Calu3 (cell line): ENCODE measurements around the gene KDSR. TPM values are rescaled to one million over a fixed set of nuclear protein-coding genes. Genes with fewer than 3 reads are reported as not detected.
A peak's percentile ranks its signal among the peaks of the same experiment; 100 is the strongest.

Source experiments
- BruUV-seq: library from RNA; stranded (reverse); fragments of 400-500 nt; replicated peaks from 2 replicates; lab custom pipeline; 2021; lab: Mats Ljungman, UMichigan
- CTCF ChIA-PET: fragments of 300-600 bp; sonication (Branson Sonifier 250); formaldehyde crosslinking; loops from one replicate; lab custom pipeline; 2022; ENCODE audit warnings: antibody characterized with exemption; lab: Charles Lee
- DNase-seq: peaks from one replicate; pipeline ENCODE4 v3.0.0; 2022
- H3K27ac Mint-ChIP-seq: one replicate; pipeline ENCODE4 v1.8.0; 2022; ENCODE audit warnings: mixed read lengths; ENCODE audit not compliant: unreplicated experiment
- H3K27me3 Mint-ChIP-seq: one replicate; pipeline ENCODE4 v1.8.0; 2022; ENCODE audit warnings: mixed read lengths; ENCODE audit not compliant: unreplicated experiment
- H3K36me3 Mint-ChIP-seq: one replicate; pipeline ENCODE4 v1.8.0; 2022; ENCODE audit warnings: mild to moderate bottlenecking, moderate library complexity, mixed read lengths; ENCODE audit not compliant: insufficient read depth, unreplicated experiment
- H3K4me1 Mint-ChIP-seq: one replicate; pipeline ENCODE4 v1.8.0; 2022; ENCODE audit warnings: mild to moderate bottlenecking, low read depth, mixed read lengths; ENCODE audit not compliant: unreplicated experiment
- H3K4me3 Mint-ChIP-seq: one replicate; pipeline ENCODE4 v1.8.0; 2022; ENCODE audit warnings: mild to moderate bottlenecking, low read depth, moderate library complexity, mixed read lengths; ENCODE audit not compliant: unreplicated experiment
- H3K9me3 Mint-ChIP-seq: one replicate; pipeline ENCODE4 v1.8.0; 2022; ENCODE audit warnings: low read depth, mixed read lengths; ENCODE audit not compliant: unreplicated experiment
- CTCF ChIP-seq: fragments of 200-600 bp; IDR thresholded peaks from one replicate; pipeline ENCODE4 v1.8.0; 2022; ENCODE audit warnings: antibody characterized with exemption; ENCODE audit not compliant: unreplicated experiment
- intact Hi-C: fragments of 100-400 bp; cut with micrococcal nuclease; formaldehyde crosslinking; loops from one replicate; pipeline ENCODE4 v1.10.0; 2022; ENCODE audit not compliant: unreplicated experiment
- total RNA-seq: library from RNA; stranded (reverse); gene quantifications from 2 replicates; pipeline ENCODE4 v1.2.3, GENCODE V29; 2022

The KDSR gene
- total RNA-seq, 1 experiment from 2014 or later = 53.3 TPM

- Mint-ChIP-seq H3K4me1 (peaks cover 14% of the 10 kb centered on the region), H3K36me3 (peaks cover 40% of the 10 kb centered on the region), H3K4me3 (no peak overlapping the region), H3K27me3 (no peaks in the 10 kb centered on the region), H3K27ac (no peak overlapping the region), H3K9me3 (no peaks in the 10 kb centered on the region)
- no TSS peak for BruUV-seq
- intact Hi-C loops = loop anchor here (5.0 kb wide), 1 partner anchor 97 kb away; no protein-coding TSS in a partner anchor
- DNase-seq = peak; percentile 24
- TF ChIP-seq CTCF = peak; percentile 49
- CTCF ChIA-PET = interaction anchor here (0.5 to 1.3 kb wide), 2 partner anchors 19 to 208 kb away, joined by 3 to 4 read pairs; no protein-coding TSS in a partner anchor
Observed at GRCh38 chr18:63339920-63340484, 27.0 kb downstream of the KDSR start.

- no peak for TF ChIP-seq CTCF
- no peaks in the 10 kb centered on the region for H3K9me3 Mint-ChIP-seq
- H3K4me3 Mint-ChIP-seq = peak overlapping the region; percentile 29
- peaks cover 12% of the 10 kb centered on the region for H3K4me1 Mint-ChIP-seq
- H3K27ac Mint-ChIP-seq = peak overlapping the region; percentile 91
- H3K36me3 Mint-ChIP-seq = peaks cover 41% of the 10 kb centered on the region
- intact Hi-C loops = no loop called here
- no TSS peak for BruUV-seq
- no peaks in the 10 kb centered on the region for H3K27me3 Mint-ChIP-seq
- peak; percentile 35 for DNase-seq
- CTCF ChIA-PET = interaction anchor here (0.6 to 0.8 kb wide), 2 partner anchors 9 to 658 kb away, joined by 3 to 5 read pairs; no protein-coding TSS in a partner anchor
Observed at GRCh38 chr18:63336366-63337099, 30.5 kb downstream of the KDSR start.

GRCh38 chr18:63331105-63331504 is 35.9 kb downstream of the KDSR start:
- peaks cover 4% of the 10 kb centered on the region for H3K4me1 Mint-ChIP-seq
- H3K27me3 Mint-ChIP-seq = no peaks in the 10 kb centered on the region
- no peak for TF ChIP-seq CTCF
- DNase-seq = no peak
- no TSS peak for BruUV-seq
- no peak overlapping the region for H3K27ac Mint-ChIP-seq
- CTCF ChIA-PET = interaction anchor here (0.7 kb wide), 1 partner anchor 175 kb away, joined by 3 read pairs; no protein-coding TSS in a partner anchor
- no peak overlapping the region for H3K4me3 Mint-ChIP-seq
- H3K9me3 Mint-ChIP-seq = no peaks in the 10 kb centered on the region
- intact Hi-C loops = no loop called here
- peaks cover 30% of the 10 kb centered on the region for H3K36me3 Mint-ChIP-seq

GRCh38 chr18:63329431-63330145 is 37.4 kb downstream of the KDSR start:
- Mint-ChIP-seq H3K27ac (no peak overlapping the region), H3K4me1 (no peaks in the 10 kb centered on the region), H3K4me3 (no peak overlapping the region), H3K9me3 (no peaks in the 10 kb centered on the region), H3K36me3 (peaks cover 25% of the 10 kb centered on the region), H3K27me3 (no peaks in the 10 kb centered on the region)
- DNase-seq = no peak
- intact Hi-C loops = no loop called here
- BruUV-seq = no TSS peak
- CTCF ChIA-PET = interaction anchor here (1.1 kb wide), 1 partner anchor 13 kb away, joined by 3 read pairs; no protein-coding TSS in a partner anchor
- TF ChIP-seq CTCF = no peak
